ENCODE data around the gene PDPN.

Gene PDPN

GRCh38 chr1:13583595-13583965 is at the start of gene PDPN:
TSS of gene PDPN (plus strand) at chr1:13583832. CDS start at chr1:13584034, 202 bp downstream.
- Mint-ChIP-seq H3K9me3 (no peaks in the 10 kb centered on the region), H3K36me3 (no peaks in the 10 kb centered on the region), H3K4me3 (no peak within 1 kb of the TSS), H3K4me1 (no peaks in the 10 kb centered on the region), H3K27ac (no peak within 1 kb of the TSS), H3K27me3 (peaks cover 40% of the 10 kb centered on the region)

- H3K9me3 Mint-ChIP-seq = no peaks in the 10 kb centered on the region
- H3K4me1 Mint-ChIP-seq = no peaks in the 10 kb centered on the region
- H3K27me3 Mint-ChIP-seq = peaks cover 2% of the 10 kb centered on the region
- no peak overlapping the region for H3K27ac Mint-ChIP-seq
- H3K4me3 Mint-ChIP-seq = no peak overlapping the region
- H3K36me3 Mint-ChIP-seq = no peaks in the 10 kb centered on the region
These were observed 48.4 kb upstream of the PDPN start for GRCh38 chr1:13535227-13535626.

GRCh38 chr1:13536571-13536970 is 47.1 kb upstream of the PDPN start:
- Mint-ChIP-seq H3K4me3 (no peak overlapping the region), H3K27ac (no peak overlapping the region)

GRCh38 chr1:13538832-13539231 is 44.8 kb upstream of the PDPN start:
- no peaks in the 10 kb centered on the region for H3K36me3 Mint-ChIP-seq
- H3K4me1 Mint-ChIP-seq = no peaks in the 10 kb centered on the region
- H3K4me3 Mint-ChIP-seq = no peak overlapping the region
- H3K27me3 Mint-ChIP-seq = no peaks in the 10 kb centered on the region
- H3K27ac Mint-ChIP-seq = no peak overlapping the region
- no peaks in the 10 kb centered on the region for H3K9me3 Mint-ChIP-seq

More at GRCh38 chr1:13536571-13536970, 47.1 kb upstream of the PDPN start:
- Mint-ChIP-seq H3K27me3 (no peaks in the 10 kb centered on the region), H3K4me1 (no peaks in the 10 kb centered on the region), H3K36me3 (no peaks in the 10 kb centered on the region), H3K9me3 (no peaks in the 10 kb centered on the region)

GRCh38 chr1:13539683-13540082 is 43.9 kb upstream of the PDPN start:
- H3K4me3 Mint-ChIP-seq = no peak overlapping the region
- H3K4me1 Mint-ChIP-seq = no peaks in the 10 kb centered on the region
- H3K9me3 Mint-ChIP-seq = no peaks in the 10 kb centered on the region
- H3K27me3 Mint-ChIP-seq = no peaks in the 10 kb centered on the region
- no peak overlapping the region for H3K27ac Mint-ChIP-seq
- no peaks in the 10 kb centered on the region for H3K36me3 Mint-ChIP-seq

- Mint-ChIP-seq H3K27me3 (no peaks in the 10 kb centered on the region), H3K4me1 (no peaks in the 10 kb centered on the region), H3K27ac (no peak overlapping the region), H3K9me3 (no peaks in the 10 kb centered on the region), H3K36me3 (no peaks in the 10 kb centered on the region), H3K4me3 (no peak overlapping the region)
These were observed 42.8 kb upstream of the PDPN start for GRCh38 chr1:13540866-13541265.

- H3K36me3 Mint-ChIP-seq = no peaks in the 10 kb centered on the region
- H3K27me3 Mint-ChIP-seq = peaks cover 3% of the 10 kb centered on the region
These were observed 42.0 kb upstream of the PDPN start for GRCh38 chr1:13541435-13542215.

GRCh38 chr1:13543451-13544220 is 40.0 kb upstream of the PDPN start:
- Mint-ChIP-seq H3K4me3 (no peak overlapping the region), H3K4me1 (no peaks in the 10 kb centered on the region), H3K27ac (no peak overlapping the region), H3K9me3 (no peaks in the 10 kb centered on the region), H3K27me3 (peaks cover 3% of the 10 kb centered on the region), H3K36me3 (no peaks in the 10 kb centered on the region)

More at GRCh38 chr1:13541435-13542215, 42.0 kb upstream of the PDPN start:
- Mint-ChIP-seq H3K4me3 (no peak overlapping the region), H3K27ac (no peak overlapping the region), H3K4me1 (no peaks in the 10 kb centered on the region), H3K9me3 (no peaks in the 10 kb centered on the region)

- no peaks in the 10 kb centered on the region for H3K36me3 Mint-ChIP-seq
- peaks cover 4% of the 10 kb centered on the region for H3K27me3 Mint-ChIP-seq
These were observed 39.4 kb upstream of the PDPN start for GRCh38 chr1:13544221-13544556.

GRCh38 chr1:13546791-13547190 is 36.8 kb upstream of the PDPN start:
- no peaks in the 10 kb centered on the region for H3K4me1 Mint-ChIP-seq
- H3K27ac Mint-ChIP-seq = no peak overlapping the region
- H3K27me3 Mint-ChIP-seq = peaks cover 5% of the 10 kb centered on the region
- no peaks in the 10 kb centered on the region for H3K36me3 Mint-ChIP-seq
- H3K4me3 Mint-ChIP-seq = no peak overlapping the region
- no peaks in the 10 kb centered on the region for H3K9me3 Mint-ChIP-seq

More at GRCh38 chr1:13544221-13544556, 39.4 kb upstream of the PDPN start:
- no peak overlapping the region for H3K4me3 Mint-ChIP-seq
- no peaks in the 10 kb centered on the region for H3K9me3 Mint-ChIP-seq
- no peaks in the 10 kb centered on the region for H3K4me1 Mint-ChIP-seq
- H3K27ac Mint-ChIP-seq = no peak overlapping the region

- Mint-ChIP-seq H3K4me1 (no peaks in the 10 kb centered on the region), H3K4me3 (no peak overlapping the region), H3K36me3 (no peaks in the 10 kb centered on the region), H3K27me3 (peaks cover 5% of the 10 kb centered on the region), H3K27ac (no peak overlapping the region), H3K9me3 (no peaks in the 10 kb centered on the region)
These were observed 35.4 kb upstream of the PDPN start for GRCh38 chr1:13548281-13548680.

GRCh38 chr1:13549021-13549420 is 34.6 kb upstream of the PDPN start:
- no peak overlapping the region for H3K4me3 Mint-ChIP-seq
- peaks cover 5% of the 10 kb centered on the region for H3K27me3 Mint-ChIP-seq
- H3K36me3 Mint-ChIP-seq = no peaks in the 10 kb centered on the region
- H3K27ac Mint-ChIP-seq = no peak overlapping the region
- no peaks in the 10 kb centered on the region for H3K4me1 Mint-ChIP-seq
- no peaks in the 10 kb centered on the region for H3K9me3 Mint-ChIP-seq

- no peaks in the 10 kb centered on the region for H3K9me3 Mint-ChIP-seq
- no peaks in the 10 kb centered on the region for H3K36me3 Mint-ChIP-seq
- H3K4me3 Mint-ChIP-seq = no peak overlapping the region
- H3K27ac Mint-ChIP-seq = no peak overlapping the region
- H3K27me3 Mint-ChIP-seq = peaks cover 5% of the 10 kb centered on the region
- H3K4me1 Mint-ChIP-seq = no peaks in the 10 kb centered on the region
These were observed 34.1 kb upstream of the PDPN start for GRCh38 chr1:13549521-13549920.

GRCh38 chr1:13550663-13551062 is 33.0 kb upstream of the PDPN start:
- no peaks in the 10 kb centered on the region for H3K4me1 Mint-ChIP-seq
- no peaks in the 10 kb centered on the region for H3K9me3 Mint-ChIP-seq
- no peaks in the 10 kb centered on the region for H3K36me3 Mint-ChIP-seq
- no peak overlapping the region for H3K4me3 Mint-ChIP-seq
- peaks cover 5% of the 10 kb centered on the region for H3K27me3 Mint-ChIP-seq
- no peak overlapping the region for H3K27ac Mint-ChIP-seq

- Mint-ChIP-seq H3K4me3 (no peak overlapping the region), H3K27ac (no peak overlapping the region), H3K36me3 (no peaks in the 10 kb centered on the region), H3K27me3 (peaks cover 2% of the 10 kb centered on the region), H3K9me3 (no peaks in the 10 kb centered on the region), H3K4me1 (no peaks in the 10 kb centered on the region)
These were observed 28.8 kb upstream of the PDPN start for GRCh38 chr1:13554798-13555197.

GRCh38 chr1:13556224-13556764 is 27.3 kb upstream of the PDPN start:
- Mint-ChIP-seq H3K4me1 (no peaks in the 10 kb centered on the region), H3K4me3 (no peak overlapping the region), H3K36me3 (no peaks in the 10 kb centered on the region), H3K9me3 (no peaks in the 10 kb centered on the region), H3K27me3 (no peaks in the 10 kb centered on the region), H3K27ac (no peak overlapping the region)
